Fibroblast of peridontal ligament (primary cell): Measurements from ENCODE around the gene MAPK8IP2.
A peak's percentile ranks its signal among the peaks of the same experiment; 100 is the strongest.

Source experiments
- DNase-seq: peaks from one replicate; pipeline ENCODE4 v3.0.0-alpha.2; 2010; ENCODE audit errors: extremely low read depth

The MAPK8IP2 gene

DNA sequence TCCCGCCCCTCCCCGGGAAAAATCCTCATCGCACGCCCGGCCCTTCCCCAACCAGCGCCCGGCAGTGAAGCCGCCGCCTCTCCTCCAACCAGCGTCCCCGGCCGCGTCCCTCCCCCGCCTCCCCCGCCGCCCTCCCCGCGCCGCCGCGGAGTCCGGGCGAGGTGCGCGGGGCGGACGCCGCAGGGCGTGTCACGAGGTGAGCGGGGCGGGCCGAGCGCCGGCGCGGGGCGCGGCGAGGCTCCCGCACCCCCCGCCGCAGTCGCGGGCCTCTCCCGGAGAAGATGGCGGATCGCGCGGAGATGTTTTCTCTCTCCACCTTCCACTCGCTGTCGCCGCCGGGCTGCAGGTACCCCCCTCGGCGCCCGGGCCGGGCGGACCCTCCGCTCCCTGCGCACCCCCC is at the start of gene MAPK8IP2:
TSS of gene MAPK8IP2 (plus strand) at position 256 of the 400 bp plus-strand sequence. CDS start at position 282, 26 bp downstream.
- no peak for DNase-seq

DNA sequence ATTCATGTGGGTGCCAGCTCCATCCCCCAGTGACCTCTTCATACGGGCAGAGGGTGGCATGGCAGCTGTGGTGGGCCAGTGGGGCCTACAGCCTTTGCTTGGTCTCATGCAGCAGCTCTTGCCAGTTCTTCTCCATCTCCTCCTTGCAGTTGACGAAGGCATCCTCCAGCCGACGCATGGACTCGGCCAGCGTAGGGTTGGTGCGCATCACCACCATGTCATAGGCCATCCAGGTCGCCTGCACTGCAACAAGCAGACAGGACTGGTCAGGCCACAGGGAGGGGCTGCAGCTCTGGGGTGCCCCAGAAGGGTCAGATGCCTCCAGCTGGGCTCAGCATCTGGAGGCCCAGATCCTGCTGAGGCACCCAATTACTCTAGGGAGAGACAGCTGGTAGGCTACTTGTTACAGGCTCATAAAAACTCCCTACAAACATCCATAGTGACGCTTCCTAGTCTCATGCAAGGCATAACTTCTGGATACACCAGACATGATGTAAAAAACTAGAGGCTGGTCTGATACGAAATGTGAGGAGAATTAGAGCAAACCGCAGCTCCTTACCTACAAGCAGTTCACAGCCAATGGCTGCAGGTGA is 49.3 kb upstream of the MAPK8IP2 start:
- DNase-seq, result no peak

DNA sequence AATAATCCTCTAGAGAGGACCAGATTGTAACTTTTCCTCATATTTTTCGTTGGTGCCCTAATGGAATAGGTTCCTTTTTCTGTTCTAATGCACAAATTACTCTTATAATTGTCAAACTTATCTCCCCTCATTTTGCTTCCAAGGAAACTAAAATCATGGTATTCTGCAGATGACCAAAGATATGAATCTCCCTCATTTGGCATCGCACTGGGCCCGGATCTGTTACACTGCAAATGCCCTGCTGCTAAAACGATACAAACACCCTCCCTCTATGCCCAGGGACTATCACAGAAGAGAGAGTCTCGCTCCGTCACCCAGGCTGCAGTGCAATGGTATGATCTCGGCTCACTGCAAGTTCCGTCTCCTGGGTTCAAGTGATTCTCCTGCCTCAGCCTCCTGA is 47.3 kb upstream of the MAPK8IP2 start:
- DNase-seq, result no peak

DNA sequence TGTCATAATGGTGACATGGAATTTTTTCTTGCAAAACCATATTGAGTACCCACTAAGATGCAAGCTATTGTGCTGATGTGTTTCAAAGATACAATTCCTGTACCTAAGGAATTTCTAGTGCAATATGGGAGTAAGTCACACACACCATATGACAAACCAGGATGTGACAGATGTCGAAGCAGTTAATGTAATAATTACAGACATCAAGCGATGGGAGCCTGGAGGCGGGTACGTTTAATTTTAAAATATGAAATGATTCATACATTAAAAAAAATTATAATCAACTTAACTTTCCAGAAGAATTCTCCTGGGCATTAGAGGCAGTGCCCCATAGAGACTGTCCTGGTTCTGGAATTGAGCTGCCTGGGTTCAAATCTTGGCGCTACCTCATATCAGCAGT is 43.9 kb upstream of the MAPK8IP2 start:
- no peak for DNase-seq

DNA sequence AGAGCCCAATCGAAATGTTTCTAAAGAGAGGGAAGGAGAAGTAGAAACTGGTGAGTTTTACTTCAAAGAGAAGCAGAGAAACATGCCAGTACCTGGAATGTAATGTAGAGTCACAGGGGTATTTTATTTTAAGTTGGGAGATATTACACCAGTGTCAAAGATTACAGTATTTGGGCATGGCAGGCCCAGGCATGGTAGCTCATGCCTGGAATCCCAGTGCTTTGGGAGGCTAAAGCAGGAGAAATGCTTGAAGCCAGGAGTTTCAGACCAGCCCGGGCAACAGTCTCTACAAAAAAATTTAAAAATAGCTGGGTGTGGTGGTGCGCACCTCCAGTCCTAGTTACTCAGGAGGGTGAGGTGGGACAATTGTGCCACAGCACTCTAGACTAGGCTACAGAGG is 40.6 kb upstream of the MAPK8IP2 start:
- DNase-seq, result no peak

DNA sequence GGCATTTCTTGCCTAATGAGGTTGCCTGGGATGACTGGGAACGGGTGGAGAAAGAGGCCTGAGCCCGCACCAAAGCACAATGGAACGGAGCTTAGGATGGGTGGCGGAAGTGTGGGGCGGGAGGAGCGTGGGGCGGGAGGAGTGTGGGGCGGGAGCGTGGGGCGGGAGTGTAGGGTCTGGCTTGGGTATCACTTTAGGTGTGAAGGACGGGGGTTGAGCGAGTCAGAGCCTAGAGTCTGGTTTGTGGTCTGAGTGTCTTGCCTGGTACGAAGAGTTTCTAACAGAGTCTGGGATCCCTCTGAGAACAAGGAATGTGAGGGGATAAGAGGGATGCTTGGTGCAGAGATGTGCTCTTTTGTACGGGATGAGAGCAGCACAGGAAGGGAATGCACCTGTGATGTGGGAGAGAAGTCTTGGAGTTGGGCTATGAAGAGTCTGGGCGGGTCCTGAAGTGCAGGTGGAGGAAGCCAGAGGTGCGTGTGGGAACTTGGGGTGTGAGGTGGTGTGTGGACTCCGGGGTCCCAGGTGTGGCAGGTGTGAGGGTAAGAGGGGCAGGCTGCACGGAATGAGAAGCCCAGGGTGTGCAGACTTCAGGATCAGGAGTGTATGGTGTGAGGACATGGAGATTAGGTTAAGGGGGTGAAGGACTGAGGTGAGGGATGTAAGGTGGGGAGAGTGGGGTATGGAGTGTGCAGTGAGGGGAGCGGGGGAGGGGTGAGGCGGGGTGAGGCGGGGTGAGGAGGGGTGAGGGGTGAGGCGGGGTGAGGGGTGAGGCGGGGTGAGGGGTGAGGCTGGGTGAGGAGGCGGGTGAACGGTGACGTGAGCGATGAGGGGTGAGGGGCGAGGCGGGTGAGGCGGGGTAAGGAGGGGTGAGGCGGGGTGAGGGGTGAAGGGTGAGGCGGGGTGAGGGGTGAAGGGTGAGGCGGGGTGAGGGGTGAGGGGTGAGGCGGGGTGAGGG is 38.9 kb upstream of the MAPK8IP2 start:
- no peak for DNase-seq

DNA sequence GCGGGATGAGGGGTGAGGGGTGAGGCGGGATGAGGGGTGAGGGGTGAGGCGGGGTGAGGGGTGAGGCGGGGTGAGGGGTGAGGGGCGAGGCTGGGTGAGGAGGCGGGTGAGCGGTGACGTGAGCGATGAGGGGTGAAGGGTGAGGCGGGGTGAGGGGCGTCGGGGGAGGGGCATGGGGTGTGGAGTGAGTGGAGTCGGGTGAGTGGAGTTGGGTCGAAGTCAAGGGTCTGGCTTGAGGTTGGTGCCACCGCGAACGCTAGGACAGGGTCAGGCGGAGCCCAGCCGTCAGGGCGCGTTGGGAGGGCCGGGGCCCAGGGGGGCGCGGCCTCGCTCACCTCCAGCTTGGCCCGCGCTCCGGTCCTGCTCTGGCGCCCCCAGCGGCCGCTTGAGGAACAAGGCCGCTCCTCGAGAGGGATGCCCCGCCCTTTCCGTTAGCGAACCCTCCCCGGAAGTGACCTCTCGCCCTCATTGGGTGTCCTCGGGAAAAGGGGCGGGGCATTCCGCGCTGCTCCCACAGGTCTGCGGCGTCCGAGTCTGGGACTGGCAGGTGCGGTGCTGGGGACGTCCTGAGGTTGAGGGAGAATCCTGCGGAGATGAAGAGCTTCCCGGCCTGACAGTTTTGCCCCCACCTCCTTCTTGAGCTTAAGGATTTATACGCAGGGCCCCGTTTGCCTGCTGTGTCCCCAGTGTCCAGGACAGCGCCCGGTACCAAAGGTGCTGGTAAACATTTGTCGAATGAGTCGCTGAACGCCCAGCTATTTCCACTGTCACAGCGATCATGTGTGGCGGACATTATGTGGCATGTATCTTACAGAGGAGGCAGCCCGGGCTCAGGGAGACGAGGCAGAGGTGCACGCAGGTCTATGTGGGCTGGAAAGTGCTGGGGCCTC is 37.8 kb upstream of the MAPK8IP2 start, which contains the start of gene SYCE3:
TSS of gene SYCE3 (minus strand) at position 397 of the 890 bp plus-strand sequence. CDS start 6,514 bp downstream, outside the sequence.
- peak; percentile 78 for DNase-seq

DNA sequence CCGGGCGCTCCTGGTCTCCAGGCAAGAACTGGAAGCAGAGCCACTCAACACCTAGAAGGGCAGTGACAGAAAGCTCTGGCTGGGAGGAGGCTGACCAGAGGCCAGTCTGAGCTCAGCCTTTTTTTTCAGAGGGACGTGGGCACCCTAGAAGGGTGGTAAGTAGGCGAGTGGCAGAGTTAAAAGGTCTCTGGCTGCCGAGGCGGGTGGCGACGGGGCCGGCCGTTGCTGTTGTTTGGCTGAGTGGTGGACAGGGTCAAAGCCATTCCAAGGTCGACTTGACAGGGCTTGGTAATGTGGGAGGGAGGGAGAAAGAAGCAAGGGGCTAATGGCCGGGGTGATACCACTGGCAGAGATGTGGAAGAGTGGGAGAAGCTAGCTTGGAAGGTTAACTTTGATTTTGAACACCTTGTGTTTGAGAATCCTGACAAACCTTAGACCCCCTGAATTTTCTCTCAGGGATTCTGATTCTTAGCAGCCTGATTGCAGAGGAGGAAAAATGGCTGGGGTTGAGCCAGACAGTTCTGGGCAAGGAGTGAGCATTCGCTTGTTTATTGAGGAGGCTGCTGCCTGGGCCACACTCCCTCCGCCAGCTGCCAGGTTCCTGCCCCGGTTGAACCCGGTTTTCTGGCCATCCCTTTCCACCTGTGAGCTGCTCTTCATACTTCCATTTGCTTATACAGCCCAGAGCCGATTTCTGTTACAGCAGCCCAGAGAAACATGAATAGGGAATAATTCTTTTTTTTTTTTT is 37.0 kb upstream of the MAPK8IP2 start:
- no peak for DNase-seq

DNA sequence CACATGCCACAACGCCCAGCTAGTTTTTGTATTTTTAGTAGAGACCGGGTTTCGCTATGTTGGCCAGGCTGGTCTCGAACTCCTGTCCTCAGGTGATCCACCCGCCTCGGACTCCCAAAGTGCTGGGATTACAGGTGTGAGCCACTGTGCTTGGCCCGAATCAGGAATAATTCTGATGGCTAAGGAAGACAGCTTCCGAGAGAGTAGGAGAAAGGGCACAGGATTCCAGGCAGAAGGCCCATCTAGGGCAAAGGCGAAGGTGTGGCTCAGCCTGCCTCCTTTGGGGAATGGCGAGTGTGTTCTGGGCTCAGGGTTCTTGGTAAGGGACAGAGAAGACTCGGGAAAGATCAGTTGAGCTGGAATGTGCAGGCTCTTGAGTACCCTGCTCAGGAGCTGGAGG is 36.3 kb upstream of the MAPK8IP2 start:
- DNase-seq, result no peak

DNA sequence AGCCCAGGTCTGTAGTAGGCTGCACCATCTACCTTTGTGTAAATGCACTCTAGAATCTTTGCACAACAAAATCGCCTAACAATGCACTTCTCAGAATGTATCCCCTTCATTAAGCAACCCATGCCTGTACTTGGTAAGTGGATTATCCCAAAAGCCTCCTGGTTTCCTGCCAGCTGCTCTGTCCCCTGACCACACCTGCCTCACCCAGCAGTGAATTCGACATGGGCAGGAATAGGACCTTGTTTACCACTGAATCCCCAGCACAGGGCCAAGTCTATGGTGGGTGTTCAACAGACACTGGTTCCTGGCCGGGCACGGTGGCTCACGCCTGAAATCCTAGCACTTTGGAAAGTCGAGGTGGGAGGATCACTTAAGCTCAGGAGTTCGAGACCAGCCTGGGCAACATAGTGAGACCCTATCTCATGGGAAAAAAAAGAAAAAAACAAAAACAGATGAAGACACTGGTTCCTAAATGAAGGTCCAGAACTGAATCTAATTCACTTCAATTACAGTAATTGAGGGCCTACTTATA is 32.8 kb upstream of the MAPK8IP2 start:
- DNase-seq, result no peak

DNA sequence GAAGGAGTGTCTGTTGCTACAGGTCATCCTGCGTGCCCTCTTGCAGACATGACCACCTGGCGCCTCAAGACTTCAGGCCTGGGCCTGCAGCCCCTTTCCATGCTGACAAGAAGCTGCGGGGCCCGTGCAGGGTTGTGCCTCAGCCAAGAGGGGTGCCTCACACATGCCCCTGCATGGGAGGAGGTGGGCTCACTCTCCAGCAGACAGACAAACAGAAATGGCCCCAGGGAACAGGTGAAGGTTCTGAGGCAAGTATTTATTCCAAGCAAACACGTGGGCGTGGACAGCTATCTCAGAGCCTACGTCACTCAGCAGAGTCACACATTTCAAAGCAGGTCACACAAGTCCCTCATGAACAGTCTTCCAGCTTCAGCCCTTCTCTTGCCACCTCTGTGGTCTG is 32.0 kb upstream of the MAPK8IP2 start:
- DNase-seq, result no peak

DNA sequence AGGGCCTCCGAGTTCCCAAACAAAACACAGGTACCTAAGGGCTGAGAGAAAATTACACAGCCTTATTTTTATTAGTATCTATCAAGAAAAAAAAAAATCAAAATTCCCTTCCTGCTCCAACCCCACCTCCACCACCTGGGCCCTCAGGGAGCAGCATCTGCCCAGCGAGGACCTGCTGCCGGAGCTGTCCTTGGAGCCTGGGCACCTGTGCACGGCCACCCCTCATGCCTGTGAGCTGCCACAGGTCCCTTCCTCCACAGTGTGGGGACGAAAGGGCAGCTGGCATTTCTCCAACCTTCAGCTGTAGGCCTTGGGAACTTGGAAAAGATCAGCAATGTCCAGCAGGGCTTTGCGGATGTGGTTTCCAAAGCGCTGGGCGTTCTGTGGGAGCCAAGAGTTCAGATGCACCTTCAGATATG is 31.5 kb upstream of the MAPK8IP2 start:
- DNase-seq, result no peak

DNA sequence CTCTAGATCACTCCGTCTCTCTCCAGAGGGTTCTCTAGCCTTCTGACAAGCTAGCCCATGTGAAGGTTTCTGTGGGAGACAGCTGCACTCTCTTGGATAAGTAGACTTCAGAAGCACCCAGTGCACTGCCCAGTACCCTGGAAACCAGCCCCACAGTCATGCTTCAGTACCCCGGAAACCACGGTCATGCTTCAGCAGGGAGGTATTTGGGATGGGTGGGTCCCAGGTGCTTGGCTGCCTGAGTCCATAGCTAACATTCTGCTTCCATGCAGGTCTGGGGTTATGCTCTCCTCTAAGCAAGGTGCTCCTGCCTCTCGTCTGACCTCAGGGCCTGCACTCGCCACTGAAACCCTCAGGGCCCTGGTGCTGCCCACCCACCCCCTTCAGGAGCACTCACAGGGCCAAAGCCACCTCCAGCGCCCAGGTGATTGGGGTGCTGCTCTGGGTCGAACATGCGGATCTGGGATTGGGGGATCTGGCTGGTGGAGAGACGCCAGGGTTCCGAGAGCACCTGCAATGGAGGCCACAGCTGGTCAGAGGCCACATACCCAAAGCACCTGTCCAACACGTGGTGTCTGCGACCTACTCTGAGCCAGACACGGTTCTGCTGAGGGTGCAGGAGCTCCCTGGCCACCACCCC is 30.6 kb upstream of the MAPK8IP2 start:
- DNase-seq, result no peak

DNA sequence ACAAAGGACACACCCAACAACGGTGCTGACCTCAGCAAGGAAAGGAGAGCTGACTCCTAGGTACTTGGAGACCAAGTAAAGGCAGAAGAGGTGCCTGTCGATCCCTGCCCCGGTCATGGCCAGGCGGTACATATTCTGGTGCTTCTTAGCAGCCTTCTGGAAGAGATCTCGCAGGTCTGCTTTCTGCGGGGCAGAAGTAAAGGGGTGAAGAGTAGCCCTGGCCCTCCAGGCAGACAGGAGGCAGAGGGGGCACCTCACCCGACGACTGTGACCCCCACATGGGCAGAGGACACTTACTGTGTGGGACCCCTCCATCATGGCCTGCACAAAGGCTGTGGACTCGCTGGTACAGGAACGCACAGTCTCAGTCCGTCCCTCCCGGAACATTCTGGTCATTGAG is 29.7 kb upstream of the MAPK8IP2 start:
- DNase-seq, result no peak

DNA sequence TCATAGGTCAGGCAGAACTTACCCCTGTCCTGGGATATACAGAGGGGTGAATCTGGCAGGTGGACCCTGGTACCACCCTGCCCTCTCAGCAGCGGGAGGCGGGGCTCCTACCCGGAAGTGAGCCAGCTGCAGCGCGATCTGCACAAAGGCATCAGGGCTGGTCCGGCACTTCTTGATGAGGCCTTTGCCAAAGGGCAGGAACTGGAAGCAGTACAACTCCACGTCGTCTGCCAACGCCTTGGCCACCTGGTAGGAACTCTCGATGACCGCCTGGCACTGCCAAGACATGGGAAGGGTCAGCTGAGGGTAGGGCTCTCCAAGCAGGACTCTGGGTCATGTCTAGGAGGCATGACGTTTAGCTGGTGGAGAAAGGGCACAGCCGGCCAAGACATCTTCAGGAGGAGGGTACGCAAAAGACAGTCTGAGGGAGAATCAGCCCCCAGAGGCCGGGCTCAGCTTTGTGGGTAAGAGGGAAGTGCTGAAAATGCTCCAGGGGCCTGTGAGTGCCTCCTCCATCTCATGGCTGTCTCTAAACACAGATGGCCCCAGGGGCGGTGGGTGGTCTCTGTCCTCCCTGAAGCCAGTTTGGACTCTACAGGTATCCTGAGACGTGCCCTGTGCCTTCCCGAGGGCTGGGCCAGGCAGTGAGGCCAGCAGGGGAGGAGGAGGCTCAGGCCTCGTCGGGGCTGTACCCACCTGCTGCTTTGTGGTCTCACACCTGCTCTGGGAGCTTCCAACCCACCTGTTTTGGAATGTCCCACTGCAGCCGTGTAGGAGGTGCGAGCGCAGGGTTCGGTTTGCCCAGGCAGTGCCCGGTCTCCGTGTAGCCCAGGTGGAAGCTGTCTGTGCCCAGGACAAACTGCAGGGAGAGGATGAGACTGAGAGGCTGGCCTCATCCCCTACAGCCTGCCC is 29.1 kb upstream of the MAPK8IP2 start:
- DNase-seq, result no peak

DNA sequence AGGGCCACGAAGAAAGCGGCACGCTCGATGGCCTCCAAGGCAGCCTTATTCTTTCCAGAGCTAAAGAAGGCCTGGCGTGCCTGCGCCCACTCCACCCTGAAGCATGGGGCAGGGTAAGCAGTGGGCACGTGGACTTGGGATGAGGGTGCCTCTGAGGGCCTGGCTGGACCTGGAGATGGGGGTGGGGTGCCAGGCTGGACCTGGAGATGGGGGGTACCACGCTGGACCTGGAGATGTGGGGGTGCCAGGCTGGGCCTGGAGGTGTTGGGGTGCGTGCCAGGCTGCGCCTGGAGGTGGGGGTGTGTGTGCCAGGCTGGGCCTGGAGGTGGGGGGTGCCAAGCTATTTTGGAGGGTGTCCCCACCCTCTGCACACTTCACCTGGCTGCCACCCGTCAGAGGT is 27.6 kb upstream of the MAPK8IP2 start:
- DNase-seq, result no peak

DNA sequence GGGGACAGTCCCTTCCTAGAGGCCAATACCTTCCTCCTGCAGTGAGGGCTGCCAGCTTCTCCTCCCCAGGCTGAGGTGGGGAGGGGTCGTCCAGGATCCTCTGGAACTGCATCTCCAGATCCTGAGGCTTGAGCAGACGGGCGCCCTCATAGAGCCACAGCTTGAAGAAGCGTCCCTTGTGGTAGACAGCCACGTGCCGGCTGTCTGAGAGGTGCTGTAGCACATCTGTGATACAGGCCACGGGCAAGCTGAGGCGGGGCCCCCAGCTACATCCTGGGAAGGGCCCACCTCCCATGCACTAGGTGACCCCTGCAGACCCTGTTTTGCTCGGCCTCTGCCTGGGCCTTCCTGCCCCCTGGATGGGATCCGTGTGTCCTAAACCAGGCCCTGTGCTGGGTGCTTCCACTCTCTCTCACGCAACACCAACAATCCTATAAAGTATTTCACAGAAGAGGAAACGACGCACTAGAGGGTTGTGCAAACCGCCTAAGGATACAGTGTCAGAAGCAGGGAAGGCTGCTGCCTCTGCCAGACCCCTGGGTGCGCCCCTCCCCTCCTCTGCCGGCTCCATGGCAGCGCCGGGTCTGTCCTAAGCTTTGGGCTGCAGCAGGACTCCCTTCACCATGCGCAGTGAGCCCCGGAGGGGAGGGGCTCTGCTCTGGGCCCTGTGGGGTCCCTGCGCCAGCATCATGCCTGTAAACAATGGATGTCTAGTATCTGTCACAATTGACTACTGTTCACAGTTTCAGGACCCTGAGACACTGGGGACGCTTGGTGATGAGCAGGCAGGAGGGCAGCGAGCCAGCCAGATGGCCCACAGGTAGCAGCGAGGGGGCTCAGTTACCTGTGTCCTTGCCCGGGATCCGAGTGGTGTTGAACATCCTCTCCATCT is 26.9 kb upstream of the MAPK8IP2 start:
- DNase-seq, result no peak

DNA sequence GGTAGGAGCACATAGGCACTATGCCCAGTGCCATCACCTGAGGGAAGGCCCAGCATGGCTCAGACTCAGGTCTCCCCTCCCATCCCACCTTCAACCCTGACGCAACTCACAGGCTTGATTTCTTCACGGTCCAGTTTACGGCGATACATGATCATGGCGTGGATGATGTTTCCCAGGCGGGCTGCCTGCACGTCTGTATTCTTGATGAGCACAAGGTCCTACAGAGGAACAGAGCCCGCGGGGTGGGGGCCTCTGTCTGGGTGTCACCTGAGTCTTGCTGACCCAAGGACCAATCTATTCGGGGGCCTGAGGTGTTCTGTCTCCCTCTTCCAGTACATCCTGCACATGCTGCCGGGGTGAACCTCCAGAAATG is 26.2 kb upstream of the MAPK8IP2 start:
- no peak for DNase-seq
